Muscle layer of duodenum (tissue), 2 donors: ENCODE data around the gene CHD8.
A peak's percentile ranks its signal among the peaks of the same experiment; 100 is the strongest.

Experiments used
- H3K27ac ChIP-seq: one replicate; pipeline ENCODE4 v1.7.0; 2013; ENCODE audit warnings: mild to moderate bottlenecking, low read length
- H3K27me3 ChIP-seq: one replicate; pipeline ENCODE4 v1.7.0; 2013; ENCODE audit warnings: low read depth, mild to moderate bottlenecking, control low read depth, low read length
- H3K36me3 ChIP-seq, 2 donors: one replicate each; pipeline ENCODE4 v1.7.0; 2013; ENCODE audit warnings: low read length in 2 of 2, control low read depth in 1 of 2, mild to moderate bottlenecking in 1 of 2; ENCODE audit not compliant: insufficient read depth in 2 of 2, control insufficient read depth in 1 of 2
- H3K4me1 ChIP-seq, 2 donors: one replicate each; pipeline ENCODE4 v1.7.0; 2013; ENCODE audit warnings: low read length in 2 of 2, mild to moderate bottlenecking in 2 of 2, control low read depth in 1 of 2, moderate library complexity in 1 of 2; ENCODE audit not compliant: insufficient read depth in 2 of 2, control insufficient read depth in 1 of 2
- H3K4me3 ChIP-seq, 2 donors: one replicate each; pipeline ENCODE4 v1.7.0; 2013; ENCODE audit warnings: low read length in 2 of 2, low read depth in 1 of 2, mild to moderate bottlenecking in 1 of 2
- H3K9me3 ChIP-seq, 2 donors: one replicate each; pipeline ENCODE4 v1.7.0; 2013; ENCODE audit warnings: low read length in 2 of 2, control low read depth in 1 of 2, mild to moderate bottlenecking in 1 of 2; ENCODE audit not compliant: control insufficient read depth in 1 of 2
- donor health status: healthy.

Gene CHD8

GRCh38 chr14:21455912-21456667 is at the start of gene CHD8:
Gene CHD8 (minus strand): TSS chr14:21456123. CDS start chr14:21431643, 24,480 bp downstream.
- H3K9me3 ChIP-seq: no peaks in the 10 kb centered on the region
- peaks cover 7 to 21% of the 10 kb centered on the region in 2 donors for H3K4me1 ChIP-seq
- no peaks in the 10 kb centered on the region for H3K27me3 ChIP-seq
- H3K27ac ChIP-seq: peak within 1 kb of the TSS; percentile 99
- H3K36me3 ChIP-seq: peaks cover 6 to 12% of the 10 kb centered on the region in 2 donors
- peak within 1 kb of the TSS; percentile 88 to 93 for H3K4me3 ChIP-seq

GRCh38 chr14:21505012-21505553 is 49.2 kb upstream of the CHD8 start:
- peaks cover 3 to 13% of the 10 kb centered on the region in 2 donors for H3K4me1 ChIP-seq
- no peaks in the 10 kb centered on the region for H3K9me3 ChIP-seq
- H3K36me3 ChIP-seq: peaks cover 31 to 32% of the 10 kb centered on the region in 2 donors
- H3K27ac ChIP-seq: no peak overlapping the region
- H3K4me3 ChIP-seq: no peak overlapping the region
- no peaks in the 10 kb centered on the region for H3K27me3 ChIP-seq

- Histone ChIP-seq H3K27me3 (no peaks in the 10 kb centered on the region), H3K27ac (no peak overlapping the region), H3K36me3 (peaks cover 48% of the 10 kb centered on the region in 2 donors), H3K4me1 (peaks cover 0 to 4% of the 10 kb centered on the region in 2 donors), H3K4me3 (no peak overlapping the region), H3K9me3 (no peaks in the 10 kb centered on the region)
Observed at GRCh38 chr14:21503376-21503775, 47.5 kb upstream of the CHD8 start.

- Histone ChIP-seq H3K9me3 (no peaks in the 10 kb centered on the region), H3K4me3 (no peak overlapping the region), H3K4me1 (peaks cover 0 to 7% of the 10 kb centered on the region in 2 donors), H3K36me3 (peaks cover 59 to 67% of the 10 kb centered on the region in 2 donors), H3K27ac (no peak overlapping the region), H3K27me3 (no peaks in the 10 kb centered on the region)
Observed at GRCh38 chr14:21501568-21501967, 45.6 kb upstream of the CHD8 start.

GRCh38 chr14:21498540-21499526 is 42.9 kb upstream of the CHD8 start:
- Histone ChIP-seq H3K27me3 (no peaks in the 10 kb centered on the region), H3K4me1 (peaks cover 0 to 10% of the 10 kb centered on the region in 2 donors), H3K36me3 (peaks cover 75 to 91% of the 10 kb centered on the region in 2 donors), H3K4me3 (no peak overlapping the region), H3K27ac (peak overlapping the region; percentile 43), H3K9me3 (no peaks in the 10 kb centered on the region)

GRCh38 chr14:21496453-21496852 is 40.5 kb upstream of the CHD8 start:
- no peak overlapping the region for H3K4me3 ChIP-seq
- peaks cover 67 to 90% of the 10 kb centered on the region in 2 donors for H3K36me3 ChIP-seq
- no peaks in the 10 kb centered on the region for H3K27me3 ChIP-seq
- H3K4me1 ChIP-seq: peaks cover 0 to 10% of the 10 kb centered on the region in 2 donors
- H3K9me3 ChIP-seq: no peaks in the 10 kb centered on the region
- no peak overlapping the region for H3K27ac ChIP-seq

GRCh38 chr14:21494902-21495762 is 39.2 kb upstream of the CHD8 start:
- peaks cover 0 to 10% of the 10 kb centered on the region in 2 donors for H3K4me1 ChIP-seq
- H3K36me3 ChIP-seq: peaks cover 55 to 91% of the 10 kb centered on the region in 2 donors
- no peaks in the 10 kb centered on the region for H3K9me3 ChIP-seq
- H3K27me3 ChIP-seq: no peaks in the 10 kb centered on the region
- H3K27ac ChIP-seq: no peak overlapping the region
- H3K4me3 ChIP-seq: no peak overlapping the region

- no peak overlapping the region for H3K4me3 ChIP-seq
- no peak overlapping the region for H3K27ac ChIP-seq
Observed at GRCh38 chr14:21486640-21487087, 30.7 kb upstream of the CHD8 start.

GRCh38 chr14:21476925-21477681 is 21.2 kb upstream of the CHD8 start, which contains the start of the genes RAB2B and TOX4:
Gene RAB2B (minus strand): TSS chr14:21476959. CDS start chr14:21476872, 87 bp downstream.
Gene TOX4 (plus strand): TSS chr14:21477195. CDS start chr14:21477279, 84 bp downstream.
- Histone ChIP-seq H3K4me3 (peak within 1 kb of the TSS; percentile 95 to 99), H3K36me3 (peaks cover 3 to 24% of the 10 kb centered on the region in 2 donors), H3K27me3 (no peaks in the 10 kb centered on the region), H3K9me3 (no peaks in the 10 kb centered on the region), H3K27ac (peak within 1 kb of the TSS; percentile 96), H3K4me1 (peaks cover 4 to 30% of the 10 kb centered on the region in 2 donors)

More at GRCh38 chr14:21486640-21487087, 30.7 kb upstream of the CHD8 start:
- Histone ChIP-seq H3K27me3 (no peaks in the 10 kb centered on the region), H3K4me1 (no peaks in the 10 kb centered on the region), H3K36me3 (peaks cover 21 to 47% of the 10 kb centered on the region in 2 donors), H3K9me3 (no peaks in the 10 kb centered on the region)
